SK-N-MC (cell line): Measurements from ENCODE around the gene CTCF.
"Not testable (repeated sequence)": the region's sequence is repeated elsewhere in the genome, so short reads cannot be mapped to it uniquely, and the experiment has no call there.

Source experiments
- DNase-seq: peaks from one replicate; pipeline ENCODE4 v3.0.0-alpha.2; 2011; ENCODE audit warnings: low read depth, low spot score
- H3K27ac ChIP-seq: fragments of 200-600 bp; sonication (generic); 2 replicates; pipeline ENCODE4 v1.5.1; 2016; ENCODE audit warnings: mixed run types
- H3K36me3 ChIP-seq: fragments of 200-600 bp; sonication (generic); 2 replicates; pipeline ENCODE4 v1.6.1; 2017; ENCODE audit warnings: antibody characterized with exemption, low read length, mixed read lengths; ENCODE audit not compliant: insufficient read depth
- H3K4me3 ChIP-seq: fragments of 200-600 bp; sonication (generic); 2 replicates; pipeline ENCODE4 v1.5.1; 2016
- H3K9ac ChIP-seq: fragments of 200-600 bp; sonication (generic); 2 replicates; pipeline ENCODE4 v1.8.0; 2017; ENCODE audit warnings: mixed run types, mixed read lengths; ENCODE audit not compliant: insufficient read length
- H3K9me3 ChIP-seq: fragments of 200-600 bp; sonication (generic); 2 replicates; pipeline ENCODE4 v1.6.1; 2017; ENCODE audit warnings: low read depth, mild to moderate bottlenecking, antibody characterized with exemption, low read length, moderate library complexity, mixed read lengths
- EZH2 ChIP-seq: fragments of 200-600 bp; sonication (generic); IDR thresholded peaks from one replicate; pipeline ENCODE4 v1.6.1; 2017; ENCODE audit warnings: antibody characterized with exemption
- FOXP2 ChIP-seq: optimal IDR thresholded peaks from 2 replicates; pipeline ENCODE3; 2011; ENCODE audit warnings: mild to moderate bottlenecking, moderate library complexity; ENCODE audit not compliant: insufficient read depth; ENCODE audit errors: extremely low read length, control extremely low read depth
- POLR2AphosphoS5 ChIP-seq: IDR thresholded peaks from 2 replicates; pipeline ENCODE4 v1.6.1; 2012; ENCODE audit warnings: mild to moderate bottlenecking, low read depth, low read length, borderline replicate concordance

CTCF gene

DNA sequence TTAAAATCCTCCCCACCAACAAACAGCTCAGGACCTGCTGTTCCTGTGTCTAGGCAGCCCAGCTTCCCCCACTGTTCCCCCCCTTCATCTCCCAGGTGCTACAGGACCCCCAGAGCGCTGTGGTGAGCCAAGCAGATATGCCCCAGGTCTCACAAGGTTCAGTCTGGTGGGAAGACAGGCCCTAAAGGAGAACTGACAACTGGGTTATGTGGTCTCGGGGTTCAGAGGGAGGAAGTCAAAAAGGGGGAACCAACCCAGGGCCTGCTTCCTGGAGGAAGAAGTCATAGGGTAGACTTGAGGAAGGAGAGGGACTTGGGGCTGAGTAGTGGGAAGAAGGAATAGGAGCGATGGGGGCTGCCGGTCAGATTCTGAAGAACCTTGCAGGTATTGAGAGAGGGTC is 31.1 kb upstream of the CTCF start:
- Histone ChIP-seq H3K9me3 (no peaks in the 10 kb centered on the region), H3K36me3 (no peaks in the 10 kb centered on the region), H3K27ac (no peak overlapping the region), H3K4me3 (no peak overlapping the region), H3K9ac (no peak overlapping the region)
- DNase-seq: no peak
- TF ChIP-seq FOXP2: no peak
- no peak for TF ChIP-seq POLR2AphosphoS5

DNA sequence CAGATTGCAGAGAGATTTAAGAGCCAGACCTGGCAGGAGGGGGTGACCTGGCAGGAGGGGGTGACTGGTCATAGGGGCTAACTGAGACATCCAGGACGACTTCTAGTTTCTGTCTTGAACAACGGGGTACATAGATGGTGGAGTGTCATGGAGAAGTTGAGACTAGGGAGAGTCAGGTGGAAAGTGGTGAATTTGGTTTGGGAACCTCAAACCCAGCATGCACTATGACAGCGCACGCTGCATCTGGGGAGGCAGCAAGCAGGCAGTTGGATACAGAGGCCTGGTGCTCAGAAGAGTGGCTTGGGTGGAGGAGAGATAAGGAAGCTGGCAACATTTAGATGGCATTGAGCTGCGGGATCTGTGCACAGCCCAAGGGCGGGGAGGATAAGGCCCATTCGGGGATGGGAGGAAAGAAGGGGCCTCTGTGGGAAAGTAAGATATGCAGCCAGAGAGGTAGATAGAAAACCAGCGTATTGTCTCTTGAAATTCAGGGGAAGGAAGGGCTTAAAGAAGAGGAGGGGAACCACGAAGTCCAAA is 29.2 kb upstream of the CTCF start:
- Histone ChIP-seq H3K36me3 (no peaks in the 10 kb centered on the region), H3K9ac (no peak overlapping the region), H3K9me3 (no peaks in the 10 kb centered on the region), H3K27ac (no peak overlapping the region), H3K4me3 (no peak overlapping the region)
- no peak for DNase-seq
- no peak for TF ChIP-seq POLR2AphosphoS5
- TF ChIP-seq FOXP2: no peak
- TF ChIP-seq EZH2: no peak

DNA sequence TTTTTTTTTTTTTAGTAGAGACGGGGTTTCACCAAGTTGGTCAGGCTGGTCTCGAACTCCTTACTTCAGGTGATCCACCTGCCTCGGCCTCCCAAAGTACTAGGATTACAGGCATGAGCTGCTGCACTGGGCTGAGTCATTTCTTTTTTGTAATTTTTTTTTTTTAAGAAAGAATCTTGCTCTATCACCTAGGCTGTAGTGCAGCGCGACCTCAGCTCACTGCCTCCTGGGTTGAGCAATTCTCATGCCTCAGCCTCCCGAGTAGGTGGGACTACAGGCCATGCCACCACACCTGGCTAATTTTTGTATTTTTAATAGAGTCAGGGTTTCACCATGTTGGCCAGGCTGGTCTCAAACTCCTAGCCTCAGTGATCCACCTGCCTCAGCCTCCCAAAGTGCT is 28.3 kb upstream of the CTCF start:
- not testable (repeated sequence) for H3K9ac ChIP-seq

DNA sequence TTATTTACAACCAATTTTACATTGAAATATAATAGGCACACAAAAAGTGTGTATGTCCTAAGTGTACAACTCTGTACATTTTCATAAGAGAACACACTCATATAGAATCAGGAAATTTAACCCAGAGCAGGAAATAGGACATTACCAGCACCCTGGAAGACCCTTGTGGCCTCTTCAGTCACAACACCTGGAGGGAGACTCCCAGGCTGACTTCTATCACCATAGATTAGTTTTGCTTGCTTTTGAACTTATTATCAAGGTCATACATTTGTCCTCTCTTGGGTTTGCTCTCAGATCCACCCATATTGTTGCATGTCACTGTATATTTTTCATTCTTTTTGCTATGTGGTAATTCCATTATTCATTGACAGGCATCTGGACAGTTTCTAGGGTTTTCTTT is 27.9 kb upstream of the CTCF start:
- no peak for DNase-seq
- Histone ChIP-seq H3K9ac (no peak overlapping the region), H3K36me3 (no peaks in the 10 kb centered on the region), H3K4me3 (no peak overlapping the region), H3K9me3 (no peaks in the 10 kb centered on the region), H3K27ac (no peak overlapping the region)
- TF ChIP-seq EZH2 (no peak), POLR2AphosphoS5 (no peak), FOXP2 (no peak)

More for the DNA sequence above, 28.3 kb upstream of the CTCF start:
- not testable (repeated sequence) for H3K27ac ChIP-seq, DNase-seq, H3K36me3 ChIP-seq, H3K4me3 ChIP-seq, H3K9me3 ChIP-seq

DNA sequence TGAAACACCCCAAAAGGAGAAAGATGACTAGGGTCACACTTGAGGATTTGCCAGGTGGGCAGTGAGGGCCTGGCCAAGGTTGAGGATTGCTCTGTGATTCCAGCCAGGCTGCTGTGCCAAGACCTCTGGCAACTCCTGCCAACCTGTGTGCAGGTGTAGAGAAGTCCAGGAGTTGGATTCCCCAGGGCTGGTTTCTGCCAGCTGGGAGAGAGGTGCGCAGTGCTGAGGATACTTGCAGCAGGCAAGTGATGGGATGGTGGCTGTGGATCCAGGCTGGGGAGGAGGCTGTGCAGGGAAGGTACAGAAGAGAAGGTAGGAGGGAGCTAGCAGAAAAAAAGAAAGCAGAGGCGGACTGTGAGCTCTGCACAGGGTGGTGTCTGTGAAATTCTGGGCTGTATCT is 27.1 kb upstream of the CTCF start:
- Histone ChIP-seq H3K4me3 (no peak overlapping the region), H3K9me3 (no peaks in the 10 kb centered on the region), H3K27ac (no peak overlapping the region), H3K36me3 (no peaks in the 10 kb centered on the region), H3K9ac (no peak overlapping the region)
- no peak for DNase-seq
- TF ChIP-seq FOXP2: no peak
- no peak for TF ChIP-seq POLR2AphosphoS5
- no peak for TF ChIP-seq EZH2

DNA sequence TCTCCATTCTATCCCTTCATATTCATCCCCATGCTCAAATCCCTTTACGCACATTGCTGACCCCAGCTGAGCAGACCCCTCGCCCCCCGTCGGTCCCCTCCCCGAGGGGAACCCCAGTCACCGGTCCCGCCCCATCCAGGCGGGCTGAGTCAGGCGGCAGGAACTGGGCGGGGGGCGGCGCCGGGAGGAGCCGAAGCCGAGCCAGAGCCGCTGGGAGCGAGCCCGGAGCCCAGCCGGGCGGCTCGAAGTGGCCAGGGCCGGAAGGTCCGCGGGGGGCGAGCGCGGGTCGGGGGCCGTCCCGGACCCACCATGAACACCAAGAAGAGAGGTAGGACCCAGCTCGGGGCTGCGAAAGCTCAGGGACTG is 25.1 kb upstream of the CTCF start:
- Histone ChIP-seq H3K9me3 (no peaks in the 10 kb centered on the region), H3K36me3 (no peaks in the 10 kb centered on the region), H3K27ac (no peak overlapping the region), H3K4me3 (peak overlapping the region; percentile 73), H3K9ac (no peak overlapping the region)
- DNase-seq: no peak
- TF ChIP-seq EZH2: no peak
- no peak for TF ChIP-seq POLR2AphosphoS5
- TF ChIP-seq FOXP2: no peak

DNA sequence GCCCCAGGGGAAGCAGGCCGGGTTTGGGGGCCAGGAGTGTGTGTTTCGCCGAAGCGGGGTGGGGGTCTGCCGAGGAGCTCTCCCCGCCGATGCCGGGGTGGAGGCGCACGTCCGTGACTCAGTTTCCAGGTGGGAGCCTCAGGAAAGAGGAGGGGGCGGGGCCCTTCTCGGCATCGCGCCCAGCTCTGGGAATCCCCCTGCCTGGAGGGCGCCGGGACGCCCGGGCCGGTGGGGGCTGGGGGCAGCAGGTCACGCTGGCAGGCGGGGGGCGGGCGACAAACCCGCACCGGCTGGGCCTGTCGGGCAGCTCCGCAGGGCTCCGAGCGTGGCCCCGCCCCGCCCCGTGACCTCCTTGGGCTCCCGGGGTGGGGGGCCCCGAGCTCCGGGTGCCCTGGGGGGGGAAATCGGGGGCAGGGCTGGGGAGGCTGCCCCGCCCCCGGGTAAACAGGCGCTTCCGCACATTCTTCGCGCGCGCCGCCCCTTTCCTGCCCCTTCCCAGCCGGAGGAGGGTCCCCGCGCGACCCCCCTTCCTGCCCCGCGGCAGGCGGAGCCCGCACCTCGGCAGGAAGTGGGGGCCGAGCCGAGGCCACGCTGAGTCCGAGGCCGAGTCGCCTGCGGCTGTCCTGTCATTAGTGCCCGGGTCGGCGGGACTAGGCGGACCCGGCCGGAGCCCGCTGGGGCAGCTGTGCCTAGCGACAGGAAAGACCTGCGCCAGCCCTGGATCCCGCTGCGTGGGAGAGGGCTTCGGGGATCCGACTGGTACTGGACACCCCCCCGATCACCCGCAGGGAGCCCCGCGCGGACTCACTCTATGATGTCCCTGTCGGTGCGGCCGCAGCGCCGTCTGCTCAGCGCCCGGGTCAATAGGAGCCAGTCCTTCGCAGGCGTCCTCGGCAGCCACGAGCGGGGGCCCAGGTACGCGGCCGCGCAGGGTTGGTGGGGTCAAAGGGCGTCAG is 24.4 kb upstream of the CTCF start:
- H3K9me3 ChIP-seq: no peaks in the 10 kb centered on the region
- H3K9ac ChIP-seq: no peak overlapping the region
- no peaks in the 10 kb centered on the region for H3K36me3 ChIP-seq
- DNase-seq: no peak
- no peak overlapping the region for H3K27ac ChIP-seq
- TF ChIP-seq EZH2 (no peak), FOXP2 (no peak), POLR2AphosphoS5 (no peak)
- peak overlapping the region; percentile 73 for H3K4me3 ChIP-seq

DNA sequence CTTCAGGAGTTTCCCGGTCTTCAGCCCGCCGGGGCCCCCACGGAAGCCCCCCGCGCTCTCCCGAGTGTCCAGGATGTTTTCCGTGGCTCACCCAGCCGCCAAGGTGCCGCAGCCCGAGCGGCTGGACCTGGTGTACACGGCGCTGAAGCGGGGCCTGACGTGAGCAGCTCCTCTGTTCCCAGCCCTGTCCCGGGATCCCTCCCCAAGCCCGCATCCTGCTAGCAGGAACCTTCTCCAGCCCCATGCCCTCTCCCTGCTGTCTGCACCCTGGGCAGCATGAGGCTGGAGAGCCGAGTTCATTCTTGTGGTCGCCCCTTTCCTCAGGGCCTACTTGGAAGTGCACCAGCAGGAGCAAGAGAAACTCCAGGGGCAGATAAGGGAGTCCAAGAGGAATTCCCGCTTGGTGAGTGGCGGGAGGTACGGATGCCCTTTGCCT is 23.6 kb upstream of the CTCF start:
- Histone ChIP-seq H3K9ac (no peak overlapping the region), H3K27ac (no peak overlapping the region), H3K4me3 (no peak overlapping the region), H3K9me3 (no peaks in the 10 kb centered on the region), H3K36me3 (no peaks in the 10 kb centered on the region)
- TF ChIP-seq EZH2 (no peak), FOXP2 (no peak), POLR2AphosphoS5 (no peak)
- no peak for DNase-seq
